ENCODE results near the gene SIGLEC14.

- TF ChIP-seq ZFP3 (CRISPR knock-in tag; IDR thresholded peaks at IDR 0.05) (no peak), PATZ1 (CRISPR knock-in tag; IDR thresholded peaks at IDR 0.05; ENCODE audit: borderline replicate concordance) (no peak), ZNF70 (CRISPR knock-in tag; IDR thresholded peaks at IDR 0.05) (no peak), CSRNP3 (CRISPR knock-in tag; IDR thresholded peaks at IDR 0.05) (no peak), BACH2 (CRISPR knock-in tag; IDR thresholded peaks at IDR 0.05; ENCODE audit: borderline replicate concordance) (no peak), TOX (CRISPR knock-in tag; IDR thresholded peaks at IDR 0.05; ENCODE audit: borderline replicate concordance) (no peak), CSDC2 (CRISPR knock-in tag; IDR thresholded peaks at IDR 0.05) (no peak), ISL1 (CRISPR knock-in tag; IDR thresholded peaks at IDR 0.05) (no peak), ZC3H10 (CRISPR knock-in tag; IDR thresholded peaks at IDR 0.05) (no peak)
These were observed 44.3 kb downstream of the SIGLEC14 start for GRCh38 chr19:51602189-51602854.

Data from SK-N-SH treated with all-trans-retinoic acid at 6 μM for 48 hours (cell line).